Fibroblast of peridontal ligament (primary cell): ENCODE measurements around the gene ANKK1.

Experiments
- DNase-seq: peaks from one replicate; pipeline ENCODE4 v3.0.0-alpha.2; 2010; ENCODE audit errors: extremely low read depth

The ANKK1 gene

GRCh38 chr11:113408887-113409286, 21.3 kb downstream of the ANKK1 start:
- no peak for DNase-seq

- no peak for DNase-seq
Measured at GRCh38 chr11:113409526-113409925, 21.9 kb downstream of the ANKK1 start.

- no peak for DNase-seq
Measured at GRCh38 chr11:113410414-113411135, 23.0 kb downstream of the ANKK1 start.

- no peak for DNase-seq
Measured at GRCh38 chr11:113411536-113411935, 24.0 kb downstream of the ANKK1 start.

GRCh38 chr11:113412675-113413074, 25.1 kb downstream of the ANKK1 start:
- no peak for DNase-seq

- DNase-seq = no peak
Measured at GRCh38 chr11:113415343-113415742, 27.8 kb downstream of the ANKK1 start.

- DNase-seq = no peak
Measured at GRCh38 chr11:113417428-113417827, 29.8 kb downstream of the ANKK1 start.

- DNase-seq = no peak
Measured at GRCh38 chr11:113419454-113420003, 31.9 kb downstream of the ANKK1 start.

- no peak for DNase-seq
Measured at GRCh38 chr11:113420808-113421207, 33.2 kb downstream of the ANKK1 start.

- no peak for DNase-seq
Measured at GRCh38 chr11:113426686-113427085, 39.1 kb downstream of the ANKK1 start.

GRCh38 chr11:113431746-113432145, 44.2 kb downstream of the ANKK1 start:
- no peak for DNase-seq

- DNase-seq = no peak
Measured at GRCh38 chr11:113435190-113435968, 47.8 kb downstream of the ANKK1 start.

- DNase-seq = no peak
Measured at GRCh38 chr11:113436672-113437252, 49.2 kb downstream of the ANKK1 start.

- DNase-seq = no peak
Measured at GRCh38 chr11:113440816-113441215, 53.2 kb downstream of the ANKK1 start.

- no peak for DNase-seq
Measured at GRCh38 chr11:113444502-113445123, 57.0 kb downstream of the ANKK1 start.

- no peak for DNase-seq
Measured at GRCh38 chr11:113446112-113446511, 58.5 kb downstream of the ANKK1 start.

GRCh38 chr11:113446938-113447337, 59.4 kb downstream of the ANKK1 start:
- DNase-seq = no peak

GRCh38 chr11:113447621-113448315, 60.2 kb downstream of the ANKK1 start:
- peak; percentile 24 for DNase-seq

- no peak for DNase-seq
Measured at GRCh38 chr11:113448316-113448677, 60.7 kb downstream of the ANKK1 start.

- no peak for DNase-seq
Measured at GRCh38 chr11:113449743-113450142, 62.2 kb downstream of the ANKK1 start.
